GM12873 (cell line): Measurements from ENCODE around the gene L3MBTL3.

Experiments used
- CTCF ChIP-seq: IDR thresholded peaks from 2 replicates; pipeline ENCODE4 v1.5.1; 2012; ENCODE audit warnings: low read depth, mild to moderate bottlenecking, moderate library complexity, low read length, control low read depth; ENCODE audit not compliant: insufficient read depth; ENCODE audit errors: missing control alignments

L3MBTL3 gene

GRCh38 chr6:130018292-130018743 is at the start of gene L3MBTL3:
TSS of gene L3MBTL3 (plus strand) at chr6:130018581. CDS start at chr6:130042700, 24,119 bp downstream.
- no peak for TF ChIP-seq CTCF

GRCh38 chr6:129969064-129969463 is 49.3 kb upstream of the L3MBTL3 start:
- TF ChIP-seq CTCF: no peak

GRCh38 chr6:129976110-129976509 is 42.3 kb upstream of the L3MBTL3 start:
- no peak for TF ChIP-seq CTCF

GRCh38 chr6:129978148-129978916 is 40.0 kb upstream of the L3MBTL3 start:
- no peak for TF ChIP-seq CTCF

- no peak for TF ChIP-seq CTCF
Observed at GRCh38 chr6:129980821-129981220, 37.6 kb upstream of the L3MBTL3 start.

GRCh38 chr6:129981598-129981997 is 36.8 kb upstream of the L3MBTL3 start:
- TF ChIP-seq CTCF: peak; percentile 13

GRCh38 chr6:129989396-129989795 is 29.0 kb upstream of the L3MBTL3 start:
- no peak for TF ChIP-seq CTCF
